NCI-H345 (cell line): ENCODE measurements around the gene IPO5.
"Not testable (repeated sequence)": the region's sequence is repeated elsewhere in the genome, so short reads cannot be mapped to it uniquely, and the experiment has no call there.

Source experiments
- DNase-seq: peaks from one replicate; lab custom pipeline; 2025; lab: John Stamatoyannopoulos, UW

IPO5 gene

DNA sequence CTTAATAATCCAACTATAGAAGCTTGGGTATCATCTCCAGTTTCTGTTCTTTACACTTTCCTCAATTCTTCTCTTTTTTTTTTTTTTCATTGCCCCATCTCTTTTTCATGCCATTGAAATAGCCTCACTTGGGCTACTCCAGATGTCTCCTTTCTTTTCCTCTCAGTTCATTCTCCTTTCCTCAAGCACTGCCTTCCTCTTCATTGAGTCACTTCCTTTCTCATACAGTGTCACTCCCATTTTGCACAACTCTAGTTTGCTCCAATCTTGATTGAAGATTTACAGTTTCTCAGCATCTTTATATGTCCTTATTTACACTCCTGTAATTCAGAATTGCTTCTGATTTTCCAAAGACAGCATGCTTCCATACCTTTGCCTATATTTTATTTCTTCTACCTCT is 61.3 kb downstream of the IPO5 start:
- DNase-seq: no peak

DNA sequence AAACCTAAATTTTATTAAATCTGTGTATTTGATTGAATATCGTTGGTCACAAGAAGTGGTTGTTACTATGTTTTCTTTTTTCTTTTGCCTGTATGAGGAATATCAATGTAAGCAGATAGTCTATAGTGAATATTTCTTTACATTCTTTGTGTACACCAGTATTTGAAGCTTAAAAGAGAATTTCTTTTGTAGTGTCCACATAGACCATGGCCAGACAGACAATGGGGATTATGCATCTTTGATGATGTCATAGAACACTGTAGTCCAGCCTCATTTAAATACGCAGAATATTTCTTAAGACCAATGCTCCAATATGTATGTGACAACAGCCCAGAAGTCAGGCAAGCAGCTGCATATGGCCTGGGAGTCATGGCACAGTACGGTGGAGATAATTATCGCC is 64.8 kb downstream of the IPO5 start:
- no peak for DNase-seq

DNA sequence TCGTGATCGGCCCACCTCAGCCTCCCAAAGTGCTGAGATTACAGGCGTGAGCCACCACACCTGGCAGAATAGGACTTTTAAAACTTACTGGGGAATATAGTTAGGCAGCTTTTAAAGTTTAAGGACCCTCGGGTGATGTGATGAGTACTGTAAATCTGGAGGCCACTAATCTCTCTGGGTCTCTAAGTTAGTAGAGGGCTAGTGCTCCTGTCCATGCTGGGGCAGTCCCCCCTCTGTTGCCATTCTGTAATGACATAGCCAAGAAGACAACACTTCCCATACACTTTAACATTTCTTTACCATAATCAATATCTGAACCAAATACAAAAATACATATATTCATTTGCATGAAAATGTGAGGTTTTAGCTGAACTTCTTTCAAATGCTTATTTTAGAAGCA is 65.7 kb downstream of the IPO5 start:
- no peak for DNase-seq

DNA sequence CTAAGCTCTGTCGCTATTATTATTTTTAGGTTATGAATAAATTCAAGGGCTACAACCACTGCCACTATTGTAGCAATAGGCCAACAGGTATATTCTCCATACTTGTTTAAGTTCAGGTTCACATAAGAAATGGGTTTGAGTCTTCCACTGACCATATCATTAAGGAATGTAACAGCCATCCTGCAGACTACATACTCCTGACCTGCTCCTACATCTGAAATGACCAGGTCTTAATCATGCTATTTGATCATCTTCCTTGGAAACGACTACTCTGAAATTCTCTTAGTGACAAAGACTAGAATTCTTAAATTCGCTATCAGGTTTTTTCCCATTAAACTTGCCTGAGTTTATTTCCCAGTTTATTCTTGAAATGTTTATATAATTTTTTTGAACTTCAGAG is 66.8 kb downstream of the IPO5 start:
- no peak for DNase-seq

DNA sequence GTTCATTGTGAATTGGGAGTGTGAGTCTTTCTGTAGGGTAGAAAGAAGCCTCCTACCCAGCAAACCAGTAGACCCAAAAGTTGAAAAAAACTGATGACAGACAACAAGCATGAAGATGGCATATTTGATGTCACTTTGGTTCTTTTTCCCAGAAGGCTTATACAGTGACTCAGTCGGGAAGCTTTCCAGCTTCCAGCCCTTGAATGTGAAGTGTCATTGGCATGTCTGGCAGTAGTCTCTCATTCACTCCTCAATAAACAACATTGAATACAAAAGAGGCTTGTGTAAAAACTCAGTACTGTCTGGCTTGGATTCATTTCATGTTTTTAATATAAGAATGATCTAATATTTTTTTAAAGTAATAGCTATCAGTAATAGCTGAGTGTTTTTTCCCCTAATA is 68.7 kb downstream of the IPO5 start:
- DNase-seq: peak; percentile 25

DNA sequence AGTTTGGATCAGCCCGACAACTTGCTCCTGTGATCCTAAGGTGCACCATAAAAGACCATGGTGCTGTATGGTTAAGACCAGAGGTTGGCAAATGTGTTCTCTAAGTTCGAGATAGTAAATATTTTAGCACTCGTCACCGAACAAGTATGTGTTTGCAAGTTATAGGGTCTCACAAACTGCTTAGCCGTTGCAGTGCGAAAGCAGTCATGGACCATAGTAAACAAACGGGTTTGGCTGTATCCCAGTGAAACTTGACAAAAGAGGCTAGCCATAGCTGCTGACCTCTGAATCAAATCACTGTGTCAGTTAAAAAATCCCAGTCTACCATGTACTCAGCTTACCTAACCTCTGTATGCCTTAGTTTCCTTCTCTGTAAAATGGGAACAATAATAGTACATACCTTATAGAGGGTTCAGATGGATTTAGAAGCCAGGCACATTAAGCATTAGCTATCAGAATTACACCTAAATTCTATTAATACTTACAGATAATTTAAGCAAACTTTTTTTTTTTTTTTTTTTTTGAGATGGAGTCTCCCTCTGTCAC is 72.1 kb downstream of the IPO5 start:
- no peak for DNase-seq

DNA sequence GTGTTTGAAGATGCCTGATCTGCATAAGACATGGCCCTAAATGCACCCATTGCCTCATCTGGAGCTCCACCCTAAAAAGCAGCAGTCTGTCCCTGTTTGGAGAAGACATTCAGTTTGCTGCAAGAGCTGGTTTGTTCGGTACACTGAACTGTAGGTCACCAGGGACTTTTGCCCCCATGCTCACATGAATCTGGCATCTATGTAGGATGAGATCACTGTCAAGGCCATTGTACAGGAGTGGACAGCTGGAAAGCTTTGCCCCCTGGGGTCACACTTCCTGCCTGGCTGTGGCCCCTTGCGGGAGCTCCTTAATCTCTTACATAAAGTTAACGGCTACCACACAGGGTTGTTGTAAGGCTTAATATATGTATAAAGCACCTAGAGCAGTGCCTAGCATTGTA is 73.0 kb downstream of the IPO5 start:
- DNase-seq: no peak

DNA sequence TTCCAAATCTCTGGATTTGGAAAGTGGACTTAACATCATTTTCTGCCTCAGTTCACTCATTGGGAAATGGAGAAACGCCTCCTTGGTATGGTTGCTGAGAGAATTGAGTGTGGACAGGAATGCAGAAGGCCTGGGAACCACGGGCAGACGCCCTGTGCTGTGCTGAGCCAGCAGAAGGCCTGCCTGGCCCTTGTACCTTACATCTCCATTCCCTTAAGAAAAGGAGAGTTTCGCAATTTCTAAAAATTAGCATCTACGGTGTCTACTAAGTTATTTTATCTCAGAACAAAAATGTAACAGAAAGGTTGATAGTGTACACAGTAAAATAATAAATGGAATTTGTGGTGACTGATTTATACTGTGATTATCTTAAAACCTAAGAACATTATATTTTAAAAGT is 78.7 kb downstream of the IPO5 start:
- DNase-seq: no peak

DNA sequence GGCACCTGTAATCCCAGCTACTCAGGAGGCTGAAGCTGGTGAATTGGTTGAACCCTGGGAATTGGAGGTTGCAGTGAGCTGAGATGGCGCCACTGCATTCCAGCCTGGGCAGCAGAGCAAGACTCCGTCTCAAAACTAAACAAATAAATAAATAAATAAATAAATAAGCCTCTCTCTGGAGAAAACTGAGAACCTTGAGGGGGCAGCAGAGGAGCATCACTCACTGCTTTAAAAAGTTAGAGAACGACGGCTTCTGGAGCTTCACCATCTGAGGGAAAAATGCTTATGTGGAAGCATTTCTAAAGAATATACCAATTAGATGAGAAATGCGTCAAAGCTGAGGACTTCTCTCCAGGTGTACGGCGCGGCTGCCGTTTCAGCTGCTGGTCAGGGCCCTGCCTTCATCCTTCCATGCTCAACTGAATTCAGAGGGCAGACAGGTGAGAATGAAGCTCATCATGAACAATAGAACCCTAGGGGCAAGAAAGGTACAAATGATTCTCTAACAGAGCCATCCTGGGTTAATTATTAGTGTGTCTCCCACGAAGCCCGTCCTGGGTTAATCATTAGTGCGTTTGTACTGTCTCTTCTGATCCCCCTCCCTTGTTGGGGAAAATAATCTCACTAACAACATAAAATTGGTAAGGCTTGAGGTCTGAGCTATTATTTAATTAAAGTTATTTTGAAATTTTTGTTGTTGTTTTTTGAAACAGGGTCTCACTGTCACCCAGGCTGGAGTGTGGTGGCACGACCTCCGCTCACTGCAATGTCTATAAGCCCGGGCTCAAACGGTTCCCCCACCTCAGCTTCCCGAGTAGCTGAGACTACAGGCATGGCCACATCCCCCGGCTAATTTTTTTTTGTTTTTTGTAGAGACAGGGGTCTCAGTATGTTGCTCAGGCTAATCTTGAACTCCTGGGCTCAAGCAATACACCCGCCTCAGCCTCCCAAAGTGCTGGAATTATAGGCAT is 80.1 kb downstream of the IPO5 start:
- no peak for DNase-seq

DNA sequence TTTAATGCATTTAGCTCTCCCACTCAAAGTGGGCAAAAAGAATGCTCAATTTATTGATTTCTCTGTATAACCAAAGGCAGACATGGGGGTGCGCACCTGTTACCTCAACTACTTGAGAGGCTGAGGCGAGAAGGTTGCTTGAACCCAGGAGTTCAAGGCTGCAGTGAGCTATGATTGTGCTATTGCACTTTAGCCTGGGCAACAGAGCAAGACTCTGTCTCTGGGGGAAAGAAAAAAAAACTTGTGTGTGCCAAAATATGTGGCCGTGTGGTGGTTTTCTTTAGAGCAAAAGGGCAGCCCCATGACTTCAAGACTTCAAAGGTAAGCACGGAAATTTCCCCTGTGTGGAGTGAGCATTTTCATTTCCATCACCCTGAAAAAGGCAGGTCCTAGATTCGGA is 81.9 kb downstream of the IPO5 start:
- DNase-seq: no peak

DNA sequence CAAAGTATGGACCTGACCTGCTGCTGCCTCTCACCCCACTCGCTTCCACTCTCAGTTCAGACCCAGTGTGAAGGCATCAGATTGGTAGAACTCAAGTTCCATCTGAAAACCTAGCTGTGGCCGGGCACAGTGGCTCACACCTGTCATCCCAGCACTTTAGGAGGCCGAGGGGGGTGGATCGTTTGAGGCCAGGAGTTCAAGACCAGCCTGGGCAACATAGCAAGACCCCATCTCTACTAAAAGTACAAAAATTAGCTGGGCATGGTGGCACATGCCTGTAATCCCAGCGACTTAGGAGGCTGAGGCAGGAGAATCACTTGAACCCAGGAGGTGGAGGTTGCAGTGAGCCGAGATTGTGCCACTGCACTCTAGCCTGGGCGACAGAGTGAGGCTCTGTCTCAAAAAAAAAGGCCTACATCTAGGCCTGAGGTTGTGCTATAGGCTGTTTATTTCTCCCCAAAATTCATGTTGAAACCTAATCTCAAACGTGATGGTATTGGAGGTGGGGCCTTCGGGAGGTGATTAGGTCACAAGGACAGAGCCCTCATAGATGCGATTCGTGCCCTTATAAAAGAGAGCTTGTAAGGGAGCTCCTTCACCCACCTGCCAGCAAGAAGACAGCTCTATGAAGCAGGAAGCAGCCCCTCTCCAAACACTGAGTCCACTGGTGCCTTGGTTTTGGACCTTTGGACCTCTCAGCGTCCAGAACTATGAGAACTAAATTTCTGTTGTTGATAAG is 83.3 kb downstream of the IPO5 start:
- not testable (repeated sequence) for DNase-seq

DNA sequence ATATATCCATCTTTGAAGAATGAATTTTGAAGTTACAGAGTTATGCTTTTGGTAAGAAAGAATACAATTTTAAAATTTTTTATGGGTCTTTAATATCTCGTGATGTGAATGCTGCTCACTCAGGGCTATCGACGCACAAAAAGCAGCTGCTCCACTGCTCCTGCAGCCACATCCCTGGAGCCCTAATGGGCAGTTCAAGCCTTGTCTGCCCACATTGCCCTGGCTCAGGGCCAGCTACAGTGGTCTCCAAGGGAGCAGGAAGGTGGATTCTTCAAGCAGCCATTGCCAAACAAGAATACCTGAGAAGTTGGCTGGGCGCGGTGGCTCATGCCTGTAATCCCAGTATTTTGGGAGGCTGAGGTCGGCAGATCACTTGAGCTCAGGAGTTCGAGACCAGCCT is 85.8 kb downstream of the IPO5 start:
- DNase-seq: no peak

DNA sequence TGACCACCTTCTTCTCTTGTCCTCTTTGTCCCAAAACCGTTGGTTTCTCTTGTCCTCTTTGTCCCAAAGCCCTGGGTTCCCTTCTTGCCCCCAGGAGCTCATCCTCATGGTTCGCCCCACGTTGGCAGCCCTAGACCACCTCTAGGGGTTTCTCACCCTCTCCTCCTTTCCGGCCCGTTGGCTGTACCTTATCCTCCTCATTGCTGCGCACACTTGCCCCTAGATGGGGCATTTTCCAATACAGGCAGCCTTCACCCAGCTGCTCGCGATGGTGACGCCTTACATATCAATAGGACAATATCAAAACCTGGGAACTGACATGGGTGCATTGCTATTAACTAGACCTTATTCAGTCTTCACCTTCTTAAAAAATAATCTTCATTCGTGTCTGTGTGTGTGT is 86.5 kb downstream of the IPO5 start:
- DNase-seq: no peak

DNA sequence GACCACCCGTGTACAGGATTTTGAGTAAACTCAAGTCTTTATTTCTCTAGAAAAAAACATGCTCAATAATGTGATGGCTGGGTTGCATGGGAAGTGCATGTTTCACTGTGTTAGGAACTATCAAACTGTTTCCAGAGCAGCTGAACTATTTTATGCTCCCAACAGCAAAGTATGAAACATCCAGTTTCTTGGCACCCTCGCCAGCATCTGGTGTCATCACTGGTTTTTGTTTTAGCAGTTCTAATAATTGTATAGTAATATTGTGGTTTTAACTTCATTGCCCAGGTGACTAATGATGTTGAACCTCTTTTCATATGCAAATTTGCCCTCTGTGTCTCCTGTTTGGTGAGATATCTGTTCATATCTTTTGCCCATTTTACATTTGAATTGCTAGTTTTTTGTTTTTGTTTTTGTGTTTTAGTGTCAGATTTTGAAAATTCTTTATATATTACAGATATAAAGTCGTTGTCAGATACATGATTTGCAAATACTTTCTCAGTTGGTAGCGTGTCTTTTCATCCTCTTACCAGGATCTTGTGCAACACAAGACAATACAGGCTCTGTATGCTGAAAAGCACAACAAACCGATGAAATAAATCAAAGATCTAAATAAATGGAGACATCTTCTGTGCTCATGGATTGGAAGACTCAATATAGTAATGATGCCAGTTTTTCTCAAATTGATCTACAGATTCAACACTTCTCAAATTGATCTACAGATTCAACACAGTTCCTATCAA is 87.8 kb downstream of the IPO5 start:
- DNase-seq: no peak

DNA sequence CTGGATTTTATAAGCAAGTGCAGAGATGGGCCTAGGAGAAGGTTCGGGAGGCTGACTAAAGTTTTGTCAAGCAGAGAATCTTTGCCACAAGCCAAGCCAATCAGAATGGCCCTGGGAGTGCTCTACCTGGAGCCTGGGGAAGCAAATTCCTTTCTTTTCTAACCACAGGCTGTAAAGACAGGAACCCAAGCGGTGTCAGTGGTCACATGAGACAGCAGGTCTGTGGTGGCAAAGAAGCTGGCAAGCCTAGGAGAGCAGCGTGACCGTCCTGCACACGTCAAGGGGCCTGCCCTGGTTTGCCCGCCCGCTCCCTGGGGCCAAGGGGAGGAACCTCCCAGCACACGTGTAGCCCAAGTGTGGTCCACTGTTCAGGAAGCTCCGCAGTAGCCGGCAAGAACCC is 90.8 kb downstream of the IPO5 start:
- DNase-seq: no peak

DNA sequence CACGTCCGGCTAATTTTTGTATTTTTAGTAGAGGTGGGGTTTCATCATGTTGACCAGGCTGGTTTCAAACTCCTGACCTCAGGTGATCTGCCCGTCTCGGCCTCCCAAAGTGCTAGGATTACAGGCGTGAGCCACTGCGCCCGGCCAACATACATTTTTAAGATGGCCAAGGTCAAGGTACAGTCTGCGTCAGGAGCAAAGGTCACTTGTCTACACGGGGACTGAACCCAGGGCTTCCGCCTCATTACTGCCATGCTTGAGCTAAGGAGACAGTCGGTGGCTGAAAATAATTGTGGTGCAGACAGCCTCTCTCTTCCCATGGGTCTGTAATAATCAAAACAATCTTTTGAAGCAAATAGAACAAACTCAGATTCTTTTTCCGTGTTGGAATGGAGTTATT is 94.3 kb downstream of the IPO5 start:
- DNase-seq: not testable (repeated sequence)

DNA sequence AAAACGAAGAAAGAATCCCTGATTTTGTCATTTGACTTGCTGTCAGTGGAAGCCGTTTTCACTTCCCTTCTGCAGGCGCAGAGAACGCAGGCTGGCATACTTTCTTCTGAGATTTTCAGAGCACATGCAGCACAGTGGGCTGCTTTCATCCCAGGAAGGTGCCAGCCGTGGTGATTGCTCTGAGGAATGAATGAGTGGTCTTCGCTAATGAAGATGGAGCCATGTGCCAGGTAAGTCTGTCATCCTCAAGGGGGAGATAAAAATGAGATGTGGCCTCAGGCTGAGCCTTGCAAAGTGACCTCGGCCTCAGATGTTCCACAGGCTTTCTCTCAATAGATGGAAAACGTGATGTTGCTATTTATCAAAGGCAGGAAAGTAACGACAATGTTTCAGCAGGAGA is 94.8 kb downstream of the IPO5 start:
- DNase-seq: no peak

DNA sequence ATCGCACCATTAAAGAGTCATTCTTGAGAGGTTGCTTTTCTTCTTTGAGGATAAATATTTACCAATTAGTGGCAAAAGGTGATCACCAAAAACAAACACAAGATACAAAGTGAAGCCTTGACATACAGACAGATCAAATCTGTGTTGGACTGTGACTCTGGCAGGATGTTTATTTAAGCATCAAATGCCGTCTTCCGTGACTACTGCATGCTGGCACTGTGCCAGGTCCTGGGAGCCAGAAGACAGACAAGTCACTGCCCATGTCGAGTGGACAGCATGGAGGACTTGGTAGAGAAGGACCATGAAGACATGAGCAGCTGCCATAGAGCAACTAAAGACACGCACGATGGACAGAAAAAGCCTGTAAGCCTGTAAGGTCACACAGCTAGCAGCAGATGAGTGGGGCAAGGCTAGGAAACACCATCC is 96.6 kb downstream of the IPO5 start:
- peak; percentile 37 for DNase-seq

DNA sequence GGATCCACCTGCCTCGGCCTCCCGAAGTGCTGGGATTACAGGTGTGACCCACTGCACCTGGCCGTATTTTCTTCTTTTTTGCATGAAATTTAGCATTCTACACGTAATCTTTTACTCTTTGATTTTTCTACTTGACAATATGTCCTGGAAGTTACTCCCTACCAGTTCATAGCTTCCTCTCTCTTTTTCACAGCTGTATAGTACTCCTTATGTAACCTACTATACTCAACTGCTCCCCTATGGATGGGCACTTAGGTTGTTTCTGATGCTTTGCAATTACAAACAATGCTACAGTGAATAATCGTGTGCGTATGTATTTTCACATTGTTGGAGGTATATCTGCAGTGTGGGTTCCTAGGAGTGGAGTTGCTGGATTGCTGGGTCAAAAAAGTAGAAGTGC is 98.9 kb downstream of the IPO5 start:
- DNase-seq: no peak

DNA sequence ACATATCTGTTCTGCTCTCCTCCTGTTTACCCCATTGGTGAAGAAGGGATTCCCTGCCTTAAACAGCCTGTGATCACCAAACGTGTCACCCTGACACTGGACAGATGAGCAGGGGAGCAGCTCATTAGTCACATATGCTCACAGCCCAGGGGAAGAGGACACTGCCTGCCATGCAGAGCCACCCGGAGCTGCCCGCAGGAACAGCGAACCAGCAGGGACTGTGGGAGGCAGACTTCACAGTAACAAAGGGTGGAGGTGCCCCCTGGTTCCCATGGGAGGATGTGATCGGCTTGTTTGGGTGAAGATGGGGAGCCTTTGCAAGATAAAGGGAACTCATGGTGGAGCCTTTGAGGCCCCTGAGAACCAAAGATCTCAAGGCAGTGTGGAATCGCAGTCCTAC is 100.8 kb downstream of the IPO5 start:
- no peak for DNase-seq

DNA sequence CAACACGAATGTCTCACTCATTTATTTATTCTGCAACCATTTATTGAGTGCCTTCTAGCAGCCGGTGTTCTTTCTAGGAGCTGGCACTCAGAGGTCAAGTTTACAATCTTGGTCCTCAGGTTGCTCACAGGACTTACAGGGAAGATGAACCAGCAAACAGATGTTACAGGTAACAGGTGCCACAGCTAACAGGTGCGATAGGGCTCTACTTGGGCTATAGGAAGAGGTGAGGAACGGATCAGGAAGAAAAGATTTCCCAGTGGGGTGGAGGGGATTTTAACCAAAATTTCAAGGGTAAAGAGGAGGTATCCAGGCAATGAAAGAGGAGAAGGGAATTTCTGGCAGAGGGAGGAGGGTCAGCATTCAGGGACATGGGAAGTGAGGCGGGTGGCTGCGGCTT is 102.1 kb downstream of the IPO5 start:
- DNase-seq: no peak

DNA sequence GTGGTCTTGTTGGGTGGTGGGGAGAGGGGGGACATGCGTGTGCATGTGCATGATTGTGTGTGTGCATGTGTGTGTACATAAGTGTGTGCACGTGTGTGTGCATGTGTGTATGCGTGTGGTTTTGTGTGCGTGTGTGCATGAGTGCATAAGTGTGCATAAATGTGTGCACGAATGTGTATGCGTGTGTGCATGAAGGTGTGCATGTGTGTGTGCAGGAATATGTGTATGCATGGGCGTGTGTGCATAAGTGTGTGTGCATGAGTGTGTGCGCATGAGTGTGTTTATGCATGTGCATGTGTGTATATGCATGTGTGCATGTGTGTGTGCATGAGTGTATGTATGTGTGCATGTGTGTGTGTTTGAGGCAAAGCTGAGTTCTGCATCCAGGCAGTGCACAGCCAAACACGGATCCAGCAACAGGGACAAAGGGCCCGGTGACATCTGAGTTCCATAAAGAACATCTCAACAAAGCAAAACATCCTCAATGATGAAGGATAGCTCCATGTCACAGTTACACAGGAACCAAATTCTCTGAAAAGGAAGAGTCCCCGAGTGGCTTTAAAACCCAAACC is 103.5 kb downstream of the IPO5 start:
- DNase-seq: no peak
